Left ventricle myocardium inferior (tissue), 1 donor: ENCODE data around the gene BIK. TPM values are rescaled to one million over a fixed set of nuclear protein-coding genes. Genes with fewer than 3 reads are reported as not detected.
A peak's percentile ranks its signal among the peaks of the same experiment; 100 is the strongest.

ENCODE experiments used
- DNase-seq: peaks from one replicate; pipeline ENCODE4 v3.0.0-alpha.2; 2020
- H3K27ac ChIP-seq: fragments of 200-600 bp; replicated peaks from 2 replicates; pipeline ENCODE4 v1.8.0; 2021
- H3K27me3 ChIP-seq: fragments of 200-600 bp; 2 replicates; pipeline ENCODE4 v1.8.0; 2021; ENCODE audit warnings: low read depth
- H3K36me3 ChIP-seq: fragments of 200-600 bp; 2 replicates; pipeline ENCODE4 v1.8.0; 2021
- H3K4me1 ChIP-seq: fragments of 200-600 bp; 2 replicates; pipeline ENCODE4 v1.8.0; 2021
- H3K4me3 ChIP-seq: fragments of 200-600 bp; 2 replicates; pipeline ENCODE4 v1.8.0; 2021; ENCODE audit warnings: mild to moderate bottlenecking, moderate library complexity
- H3K9me3 ChIP-seq: fragments of 200-600 bp; replicated peaks from 2 replicates; pipeline ENCODE4 v1.8.0; 2021
- CTCF ChIP-seq: fragments of 200-600 bp; IDR thresholded peaks from 2 replicates; pipeline ENCODE4 v1.8.0; 2021; ENCODE audit warnings: antibody characterized with exemption, mild to moderate bottlenecking, borderline replicate concordance
- intact Hi-C: fragments of 100-400 bp; cut with micrococcal nuclease; formaldehyde crosslinking; loops from one replicate; pipeline ENCODE4 v1.11.0; 2022
- total RNA-seq: library from RNA; stranded (reverse); fragmentation: NEBNext Ultra II Directional; extraction: Animal tissue kit (Norgen Biotek cat#: 25700); gene quantifications from one replicate; pipeline ENCODE4 v1.2.1, GENCODE V29; 2021
- donor health status: DM: no; HTN: yes; CAD: no; lungs with severe emphysema.

BIK gene
- total RNA-seq, 1 donor from 2014 or later: 0.41 TPM

DNA sequence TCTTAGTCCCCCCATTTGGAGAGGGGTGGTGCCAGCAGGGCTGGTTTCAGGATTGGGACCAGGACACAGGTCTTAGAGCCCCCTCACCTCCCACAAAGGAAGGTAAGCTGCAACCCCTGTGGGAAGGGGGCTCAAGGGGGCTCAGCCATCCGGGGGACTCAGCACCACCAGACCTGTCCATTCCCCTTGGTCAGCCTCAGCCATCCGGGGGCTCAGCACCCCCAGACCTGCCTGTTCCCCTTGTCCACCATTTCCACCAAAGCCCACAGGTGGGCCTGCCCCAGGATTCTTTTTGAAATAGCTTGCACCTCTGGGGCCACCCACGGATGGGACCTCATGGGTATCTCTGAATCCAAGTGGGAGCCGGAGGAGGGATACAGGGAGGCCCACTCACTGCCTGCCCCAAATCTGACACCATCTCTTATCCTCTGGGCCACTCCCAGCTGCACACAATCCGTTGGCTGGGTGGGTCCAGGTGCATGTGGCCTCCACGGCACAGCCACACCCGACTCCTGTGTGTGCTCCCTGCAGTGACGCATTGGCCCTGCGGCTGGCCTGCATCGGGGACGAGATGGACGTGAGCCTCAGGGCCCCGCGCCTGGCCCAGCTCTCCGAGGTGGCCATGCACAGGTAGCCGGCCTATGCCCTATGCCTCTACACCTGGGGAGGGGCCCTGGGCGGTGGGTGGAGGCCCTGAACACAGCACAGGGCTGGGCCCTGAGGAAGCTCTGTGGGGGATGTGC, 16.8 kb downstream of the BIK start:
- Histone ChIP-seq H3K4me1 (peaks cover 12% of the 10 kb centered on the region), H3K9me3 (no peaks in the 10 kb centered on the region), H3K27me3 (no peaks in the 10 kb centered on the region), H3K27ac (no peak overlapping the region), H3K36me3 (peaks cover 5% of the 10 kb centered on the region), H3K4me3 (no peak overlapping the region)
- DNase-seq: no peak
- intact Hi-C loops: no loop called here
- TF ChIP-seq CTCF: no peak

- intact Hi-C loops: no loop called here
- H3K27ac ChIP-seq: no peak overlapping the region
- H3K4me1 ChIP-seq: peaks cover 16% of the 10 kb centered on the region
- no peak for DNase-seq
- H3K4me3 ChIP-seq: no peak overlapping the region
- no peaks in the 10 kb centered on the region for H3K27me3 ChIP-seq
- peaks cover 13% of the 10 kb centered on the region for H3K36me3 ChIP-seq
- no peak for TF ChIP-seq CTCF
- H3K9me3 ChIP-seq: no peaks in the 10 kb centered on the region
Measured at GRCh38 chr22:43128116-43128515, 17.6 kb downstream of the BIK start.

GRCh38 chr22:43128928-43129424, 18.4 kb downstream of the BIK start:
- DNase-seq: no peak
- H3K27me3 ChIP-seq: no peaks in the 10 kb centered on the region
- no peak for TF ChIP-seq CTCF
- H3K4me3 ChIP-seq: no peak overlapping the region
- no peaks in the 10 kb centered on the region for H3K9me3 ChIP-seq
- intact Hi-C loops: no loop called here
- peaks cover 16% of the 10 kb centered on the region for H3K4me1 ChIP-seq
- H3K27ac ChIP-seq: no peak overlapping the region
- peaks cover 19% of the 10 kb centered on the region for H3K36me3 ChIP-seq

- H3K27me3 ChIP-seq: no peaks in the 10 kb centered on the region
- no peak overlapping the region for H3K27ac ChIP-seq
- TF ChIP-seq CTCF: no peak
- no peak overlapping the region for H3K4me3 ChIP-seq
- intact Hi-C loops: no loop called here
- peaks cover 16% of the 10 kb centered on the region for H3K4me1 ChIP-seq
- H3K9me3 ChIP-seq: no peaks in the 10 kb centered on the region
- DNase-seq: no peak
- H3K36me3 ChIP-seq: peaks cover 26% of the 10 kb centered on the region
Measured at GRCh38 chr22:43129426-43130425, 19.2 kb downstream of the BIK start.

DNA sequence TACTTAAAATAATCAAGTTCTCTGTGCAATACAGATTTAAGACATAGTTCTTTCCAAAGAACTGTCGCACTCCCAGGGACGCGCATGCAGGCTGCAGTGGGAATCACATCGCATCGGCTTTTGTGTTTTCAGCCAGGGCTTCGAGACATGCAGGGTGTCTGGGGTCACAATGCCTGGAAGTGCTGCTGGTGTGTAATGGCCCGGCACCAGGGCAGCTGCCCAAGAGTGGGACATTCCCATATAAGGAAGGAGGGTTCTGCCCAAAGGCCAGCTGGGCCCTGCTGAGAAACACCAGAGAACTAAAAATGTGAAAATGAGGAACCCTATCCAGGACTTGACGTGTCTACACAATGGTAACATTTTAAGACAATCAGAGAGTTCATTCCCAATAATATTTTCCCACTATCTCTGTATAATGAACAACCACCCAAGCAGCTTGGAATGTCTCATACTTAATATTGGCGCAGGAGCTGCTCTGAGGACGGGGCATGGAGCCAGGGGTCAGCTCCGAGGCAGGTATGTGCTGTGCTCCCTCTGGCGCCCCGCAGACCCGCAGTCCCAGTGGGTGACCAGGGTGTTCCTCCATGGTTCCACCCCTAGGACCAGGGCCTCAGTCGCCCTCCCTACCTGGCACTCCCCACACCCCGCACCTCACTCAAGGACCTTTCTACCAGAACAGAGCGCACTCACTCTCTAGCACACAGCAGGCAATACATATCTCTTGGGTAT, 21.4 kb downstream of the BIK start:
- Histone ChIP-seq H3K27ac (peak overlapping the region; percentile 40), H3K4me1 (peaks cover 27% of the 10 kb centered on the region), H3K9me3 (no peaks in the 10 kb centered on the region), H3K36me3 (peaks cover 40% of the 10 kb centered on the region), H3K27me3 (no peaks in the 10 kb centered on the region), H3K4me3 (no peak overlapping the region)
- no peak for DNase-seq
- TF ChIP-seq CTCF: no peak
- intact Hi-C loops: no loop called here
